Esophagus squamous epithelium (tissue), 5 donors: ENCODE measurements around the gene GSK3B. TPM values are rescaled to one million over a fixed set of nuclear protein-coding genes. Genes with fewer than 3 reads are reported as not detected.

Source experiments
- DNase-seq: peaks from one replicate; lab custom pipeline; 2025; lab: John Stamatoyannopoulos, UW
- H3K27ac ChIP-seq, 4 donors: fragments of 200-600 bp; sonication (generic); one replicate each; pipeline ENCODE4 v1.5.1; 2016 to 2019; ENCODE audit warnings: mild to moderate bottlenecking in 1 of 4
- H3K27me3 ChIP-seq, 4 donors: fragments of 200-600 bp; sonication (generic); 1 replicate in 3 of 4; 2 replicates in 1 of 4; pipeline versions ENCODE4 v1.5.1 to v1.6.0; 2017 to 2021; ENCODE audit warnings: antibody characterized with exemption in 1 of 4
- H3K36me3 ChIP-seq, 3 donors: fragments of 200-600 bp; sonication (generic); one replicate each; pipeline ENCODE4 v1.5.1; 2016 to 2019
- H3K4me1 ChIP-seq, 3 donors: fragments of 200-600 bp; sonication (generic); one replicate each; pipeline ENCODE4 v1.5.1; 2017 to 2019
- H3K4me3 ChIP-seq, 4 donors: fragments of 200-600 bp; sonication (generic); 1 replicate in 3 of 4; 2 replicates in 1 of 4; pipeline ENCODE4 v1.5.1; 2016 to 2019; ENCODE audit warnings: mild to moderate bottlenecking in 2 of 4, moderate library complexity in 1 of 4
- H3K9me3 ChIP-seq, 3 donors: fragments of 200-600 bp; sonication (generic); one replicate each; pipeline ENCODE4 v1.5.1; 2016 to 2019
- CTCF ChIP-seq, 6 experiments: fragments of 450-650 bp in 4 of 6; fragments of 200-600 bp in 2 of 6; sonication (generic) in 2 of 6; IDR thresholded peaks; one replicate each; pipeline ENCODE4 v1.5.1; 2016 to 2019; ENCODE audit warnings: antibody characterized with exemption in 6 of 6, mild to moderate bottlenecking in 4 of 6, moderate library complexity in 4 of 6
- POLR2A ChIP-seq, 4 donors: fragments of 450-650 bp; IDR thresholded peaks; one replicate each; pipeline ENCODE4 v1.6.1; 2017; ENCODE audit warnings: antibody characterized with exemption in 4 of 4, mild to moderate bottlenecking in 4 of 4, moderate library complexity in 3 of 4
- WGBS, 2 donors: methylation state at CpG; one replicate each; pipeline ENCODE4 v1.1.5; 2018; 5-methylcytosine and 5-hydroxymethylcytosine counted together
- intact Hi-C: fragments of 100-400 bp; cut with DNase I; formaldehyde crosslinking; loops from one replicate; pipeline ENCODE4 v1.15.0; 2022
- total RNA-seq, 4 donors: library from RNA; depleted of rRNA; stranded (reverse); fragments of >200 nt; gene quantifications; one replicate each; pipeline ENCODE4 v1.1.0, GENCODE V29; 2016
- donor health status: DM: yes; HTN: yes; CAD: no.

Gene GSK3B
- total RNA-seq, 4 donors from 2014 or later, result 24.1 to 38.9 (median 34.5) TPM

- Histone ChIP-seq H3K27me3 (no peaks in the 10 kb centered on the region), H3K9me3 (no peaks in the 10 kb centered on the region), H3K27ac (no peak overlapping the region), H3K36me3 (peaks cover 0 to 65% (median 7%) of the 10 kb centered on the region in 3 donors), H3K4me1 (no peaks in the 10 kb centered on the region), H3K4me3 (no peak overlapping the region)
- TF ChIP-seq POLR2A (IDR thresholded peaks at IDR 0.05) (no peak), CTCF (IDR thresholded peaks at IDR 0.05) (no peak)
- no peak for DNase-seq
- 92 to 98% methylated on average over 3 of the region's 3 CpGs for WGBS, 2 donors
- intact Hi-C loops, result no loop called here
Measured at GRCh38 chr3:119856695-119857094, 237.6 kb downstream of the GSK3B start.

- Histone ChIP-seq H3K4me3 (no peak overlapping the region), H3K27ac (no peak overlapping the region), H3K9me3 (no peaks in the 10 kb centered on the region), H3K4me1 (no peaks in the 10 kb centered on the region), H3K36me3 (peaks cover 0 to 11% (median 0%) of the 10 kb centered on the region in 3 donors), H3K27me3 (no peaks in the 10 kb centered on the region)
- DNase-seq, result no peak
- TF ChIP-seq CTCF (IDR thresholded peaks at IDR 0.05), result no peak
- TF ChIP-seq POLR2A (IDR thresholded peaks at IDR 0.05), result no peak
- WGBS, 2 donors, result 83 to 90% methylated on average over 2 of the region's 2 CpGs
- intact Hi-C loops, result no loop called here
Measured at GRCh38 chr3:119849126-119849525, 245.1 kb downstream of the GSK3B start.

- no peak overlapping the region for H3K4me3 ChIP-seq
- H3K27ac ChIP-seq, result no peak overlapping the region
- intact Hi-C loops, result no loop called here
- H3K9me3 ChIP-seq, result no peaks in the 10 kb centered on the region
- H3K27me3 ChIP-seq, result no peaks in the 10 kb centered on the region
- no peak for DNase-seq
- H3K4me1 ChIP-seq, result no peaks in the 10 kb centered on the region
- 60 to 74% methylated on average over 2 of the region's 2 CpGs for WGBS, 2 donors
- TF ChIP-seq CTCF (IDR thresholded peaks at IDR 0.05), result no peak
- TF ChIP-seq POLR2A (IDR thresholded peaks at IDR 0.05), result no peak
- H3K36me3 ChIP-seq, result peaks cover 0 to 59% (median 0%) of the 10 kb centered on the region in 3 donors
Measured at GRCh38 chr3:119841808-119842471, 252.3 kb downstream of the GSK3B start.

- TF ChIP-seq CTCF (IDR thresholded peaks at IDR 0.05), result no peak
- TF ChIP-seq POLR2A (IDR thresholded peaks at IDR 0.05), result no peak
- intact Hi-C loops, result no loop called here
- no peak for DNase-seq
- Histone ChIP-seq H3K4me1 (no peaks in the 10 kb centered on the region), H3K27me3 (no peaks in the 10 kb centered on the region), H3K9me3 (no peaks in the 10 kb centered on the region), H3K27ac (no peak overlapping the region), H3K4me3 (no peak overlapping the region), H3K36me3 (peaks cover 0 to 21% (median 0%) of the 10 kb centered on the region in 3 donors)
Measured at GRCh38 chr3:119835556-119835955, 258.7 kb downstream of the GSK3B start.

GRCh38 chr3:119834754-119835370 is 259.4 kb downstream of the GSK3B start:
- 84 to 90% methylated on average over 2 of the region's 2 CpGs for WGBS, 2 donors
- intact Hi-C loops, result no loop called here
- DNase-seq, result no peak
- TF ChIP-seq CTCF (IDR thresholded peaks at IDR 0.05) (no peak), POLR2A (IDR thresholded peaks at IDR 0.05) (no peak)
- Histone ChIP-seq H3K27ac (no peak overlapping the region), H3K4me1 (no peaks in the 10 kb centered on the region), H3K4me3 (no peak overlapping the region), H3K27me3 (no peaks in the 10 kb centered on the region), H3K9me3 (no peaks in the 10 kb centered on the region), H3K36me3 (peaks cover 0 to 15% (median 0%) of the 10 kb centered on the region in 3 donors)
